WTC11 (cell line): ENCODE results near the gene ZNF276. TPM values are rescaled to one million over a fixed set of nuclear protein-coding genes. Genes with fewer than 3 reads are reported as not detected.

Experiments used
- EMX1 ChIP-seq: fragments of 250-450 bp; sonication (Bioruptor Pico); IDR thresholded peaks from 2 replicates; pipeline ENCODE4 v1.8.0; 2021; ENCODE audit warnings: mild to moderate bottlenecking
- ERG ChIP-seq: fragments of 250-450 bp; sonication (Bioruptor Pico); IDR thresholded peaks from 2 replicates; pipeline ENCODE4 v1.8.0; 2021; ENCODE audit warnings: mild to moderate bottlenecking
- ETV6 ChIP-seq: sonication (generic); formaldehyde crosslinking; IDR thresholded peaks from 2 replicates; pipeline ENCODE4 v1.8.1; 2022; ENCODE audit warnings: mild to moderate bottlenecking, missing genetic modification reagents
- FOXK1 ChIP-seq: sonication (generic); formaldehyde crosslinking; IDR thresholded peaks from 2 replicates; pipeline ENCODE4 v1.8.0; 2022; ENCODE audit warnings: mild to moderate bottlenecking, moderate library complexity, missing genetic modification reagents
- GRHL2 ChIP-seq: fragments of 250-450 bp; sonication (Bioruptor Pico); IDR thresholded peaks from 2 replicates; pipeline ENCODE4 v1.8.0; 2022; ENCODE audit warnings: mild to moderate bottlenecking, moderate library complexity; ENCODE audit not compliant: insufficient replicate concordance, severe bottlenecking
- JUN ChIP-seq: sonication (generic); formaldehyde crosslinking; IDR thresholded peaks from 2 replicates; pipeline ENCODE4 v1.8.0; 2023; ENCODE audit warnings: mild to moderate bottlenecking, missing genetic modification reagents
- KAT7 ChIP-seq: sonication (generic); formaldehyde crosslinking; IDR thresholded peaks from 2 replicates; pipeline ENCODE4 v1.8.1; 2023; ENCODE audit warnings: missing genetic modification reagents, mild to moderate bottlenecking, borderline replicate concordance
- MYBL2 ChIP-seq: sonication (generic); formaldehyde crosslinking; IDR thresholded peaks from 2 replicates; pipeline ENCODE4 v1.8.1; 2023; ENCODE audit warnings: mild to moderate bottlenecking, moderate library complexity, missing genetic modification reagents
- NFE2L1 ChIP-seq: sonication (generic); formaldehyde crosslinking; IDR thresholded peaks from 2 replicates; pipeline ENCODE4 v1.8.1; 2023; ENCODE audit warnings: missing genetic modification reagents
- NFYB ChIP-seq: sonication (generic); formaldehyde crosslinking; conservative IDR thresholded peaks from 2 replicates; pipeline ENCODE4 v1.8.0; 2022; ENCODE audit warnings: low read depth, missing genetic modification reagents
- NR1H2 ChIP-seq: sonication (generic); formaldehyde crosslinking; IDR thresholded peaks from 2 replicates; pipeline ENCODE4 v1.9.0; 2021; ENCODE audit warnings: mild to moderate bottlenecking, moderate library complexity, missing genetic modification reagents
- TCF7 ChIP-seq: sonication (generic); formaldehyde crosslinking; IDR thresholded peaks from 2 replicates; pipeline ENCODE4 v1.8.0; 2022; ENCODE audit warnings: mild to moderate bottlenecking, low read depth, missing genetic modification reagents, moderate library complexity
- USF1 ChIP-seq: sonication (generic); formaldehyde crosslinking; IDR thresholded peaks from 2 replicates; pipeline ENCODE4 v1.8.0; 2022; ENCODE audit warnings: mild to moderate bottlenecking, missing genetic modification reagents
- ZBTB21 ChIP-seq: sonication (generic); formaldehyde crosslinking; IDR thresholded peaks from 2 replicates; pipeline ENCODE4 v1.8.1; 2023; ENCODE audit warnings: mild to moderate bottlenecking, missing genetic modification reagents, borderline replicate concordance
- ZNF121 ChIP-seq: sonication (generic); formaldehyde crosslinking; IDR thresholded peaks from 2 replicates; pipeline ENCODE4 v1.8.0; 2023; ENCODE audit warnings: missing genetic modification reagents
- ZNF317 ChIP-seq: sonication (generic); formaldehyde crosslinking; IDR thresholded peaks from 2 replicates; pipeline ENCODE4 v1.8.1; 2023; ENCODE audit warnings: low read depth, mild to moderate bottlenecking, moderate library complexity, missing genetic modification reagents, borderline replicate concordance
- total RNA-seq: library from RNA; stranded (reverse); gene quantifications from 3 replicates; pipeline ENCODE4 v1.2.3, GENCODE V29; 2021
- TF ChIP-seq, protein P1 (sequence below): sonication (generic); formaldehyde crosslinking; IDR thresholded peaks from 2 replicates; pipeline ENCODE4 v1.8.1; 2023; ENCODE audit warnings: mild to moderate bottlenecking, missing genetic modification reagents, borderline replicate concordance
- TF ChIP-seq, protein P2 (sequence below): fragments of 250-450 bp; sonication (Bioruptor Pico); IDR thresholded peaks from 2 replicates; pipeline ENCODE4 v1.9.0; 2021; ENCODE audit warnings: moderate library complexity, mild to moderate bottlenecking, inconsistent platforms, borderline replicate concordance
- TF ChIP-seq, protein P3 (sequence below): sonication (generic); formaldehyde crosslinking; conservative IDR thresholded peaks from 2 replicates; pipeline ENCODE4 v1.8.1; 2023; ENCODE audit warnings: mild to moderate bottlenecking, low read depth, missing genetic modification reagents, moderate library complexity
- TF ChIP-seq, protein P4 (sequence below): fragments of 200-600 bp; IDR thresholded peaks from 2 replicates; pipeline ENCODE4 v1.8.0; 2022; ENCODE audit warnings: antibody characterized with exemption
- TF ChIP-seq, protein P5 (sequence below): sonication (generic); formaldehyde crosslinking; IDR thresholded peaks from 2 replicates; pipeline ENCODE4 v1.8.1; 2022; ENCODE audit warnings: low read depth, mild to moderate bottlenecking, moderate library complexity, missing genetic modification reagents, borderline replicate concordance
- TF ChIP-seq, protein P6 (sequence below): sonication (generic); formaldehyde crosslinking; IDR thresholded peaks from 2 replicates; pipeline ENCODE4 v1.8.1; 2022; ENCODE audit warnings: mild to moderate bottlenecking, moderate library complexity, missing genetic modification reagents
- TF ChIP-seq, protein P7 (sequence below): sonication (generic); formaldehyde crosslinking; IDR thresholded peaks from 2 replicates; pipeline ENCODE4 v1.8.1; 2022; ENCODE audit warnings: mild to moderate bottlenecking, missing genetic modification reagents, moderate library complexity, borderline replicate concordance

ZNF276 gene
- total RNA-seq, 1 experiment from 2014 or later: 16.6 TPM

GRCh38 chr16:89700649-89701424 lies 20.5 kb upstream of the ZNF276 start (continued):
- TF ChIP-seq, protein P1, sequence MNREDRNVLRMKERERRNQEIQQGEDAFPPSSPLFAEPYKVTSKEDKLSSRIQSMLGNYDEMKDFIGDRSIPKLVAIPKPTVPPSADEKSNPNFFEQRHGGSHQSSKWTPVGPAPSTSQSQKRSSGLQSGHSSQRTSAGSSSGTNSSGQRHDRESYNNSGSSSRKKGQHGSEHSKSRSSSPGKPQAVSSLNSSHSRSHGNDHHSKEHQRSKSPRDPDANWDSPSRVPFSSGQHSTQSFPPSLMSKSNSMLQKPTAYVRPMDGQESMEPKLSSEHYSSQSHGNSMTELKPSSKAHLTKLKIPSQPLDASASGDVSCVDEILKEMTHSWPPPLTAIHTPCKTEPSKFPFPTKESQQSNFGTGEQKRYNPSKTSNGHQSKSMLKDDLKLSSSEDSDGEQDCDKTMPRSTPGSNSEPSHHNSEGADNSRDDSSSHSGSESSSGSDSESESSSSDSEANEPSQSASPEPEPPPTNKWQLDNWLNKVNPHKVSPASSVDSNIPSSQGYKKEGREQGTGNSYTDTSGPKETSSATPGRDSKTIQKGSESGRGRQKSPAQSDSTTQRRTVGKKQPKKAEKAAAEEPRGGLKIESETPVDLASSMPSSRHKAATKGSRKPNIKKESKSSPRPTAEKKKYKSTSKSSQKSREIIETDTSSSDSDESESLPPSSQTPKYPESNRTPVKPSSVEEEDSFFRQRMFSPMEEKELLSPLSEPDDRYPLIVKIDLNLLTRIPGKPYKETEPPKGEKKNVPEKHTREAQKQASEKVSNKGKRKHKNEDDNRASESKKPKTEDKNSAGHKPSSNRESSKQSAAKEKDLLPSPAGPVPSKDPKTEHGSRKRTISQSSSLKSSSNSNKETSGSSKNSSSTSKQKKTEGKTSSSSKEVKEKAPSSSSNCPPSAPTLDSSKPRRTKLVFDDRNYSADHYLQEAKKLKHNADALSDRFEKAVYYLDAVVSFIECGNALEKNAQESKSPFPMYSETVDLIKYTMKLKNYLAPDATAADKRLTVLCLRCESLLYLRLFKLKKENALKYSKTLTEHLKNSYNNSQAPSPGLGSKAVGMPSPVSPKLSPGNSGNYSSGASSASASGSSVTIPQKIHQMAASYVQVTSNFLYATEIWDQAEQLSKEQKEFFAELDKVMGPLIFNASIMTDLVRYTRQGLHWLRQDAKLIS (CRISPR knock-in tag): no peak
- TF ChIP-seq, protein P2, sequence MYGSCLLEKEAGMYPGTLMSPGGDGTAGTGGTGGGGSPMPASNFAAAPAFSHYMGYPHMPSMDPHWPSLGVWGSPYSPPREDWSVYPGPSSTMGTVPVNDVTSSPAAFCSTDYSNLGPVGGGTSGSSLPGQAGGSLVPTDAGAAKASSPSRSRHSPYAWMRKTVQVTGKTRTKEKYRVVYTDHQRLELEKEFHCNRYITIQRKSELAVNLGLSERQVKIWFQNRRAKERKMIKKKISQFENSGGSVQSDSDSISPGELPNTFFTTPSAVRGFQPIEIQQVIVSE (CRISPR knock-in tag): no peak
- peak; percentile 35; the same call in 1 of the 2 replicates for TF ChIP-seq KAT7
- TF ChIP-seq ZNF317 (CRISPR knock-in tag): no peak
- TF ChIP-seq, protein P3, sequence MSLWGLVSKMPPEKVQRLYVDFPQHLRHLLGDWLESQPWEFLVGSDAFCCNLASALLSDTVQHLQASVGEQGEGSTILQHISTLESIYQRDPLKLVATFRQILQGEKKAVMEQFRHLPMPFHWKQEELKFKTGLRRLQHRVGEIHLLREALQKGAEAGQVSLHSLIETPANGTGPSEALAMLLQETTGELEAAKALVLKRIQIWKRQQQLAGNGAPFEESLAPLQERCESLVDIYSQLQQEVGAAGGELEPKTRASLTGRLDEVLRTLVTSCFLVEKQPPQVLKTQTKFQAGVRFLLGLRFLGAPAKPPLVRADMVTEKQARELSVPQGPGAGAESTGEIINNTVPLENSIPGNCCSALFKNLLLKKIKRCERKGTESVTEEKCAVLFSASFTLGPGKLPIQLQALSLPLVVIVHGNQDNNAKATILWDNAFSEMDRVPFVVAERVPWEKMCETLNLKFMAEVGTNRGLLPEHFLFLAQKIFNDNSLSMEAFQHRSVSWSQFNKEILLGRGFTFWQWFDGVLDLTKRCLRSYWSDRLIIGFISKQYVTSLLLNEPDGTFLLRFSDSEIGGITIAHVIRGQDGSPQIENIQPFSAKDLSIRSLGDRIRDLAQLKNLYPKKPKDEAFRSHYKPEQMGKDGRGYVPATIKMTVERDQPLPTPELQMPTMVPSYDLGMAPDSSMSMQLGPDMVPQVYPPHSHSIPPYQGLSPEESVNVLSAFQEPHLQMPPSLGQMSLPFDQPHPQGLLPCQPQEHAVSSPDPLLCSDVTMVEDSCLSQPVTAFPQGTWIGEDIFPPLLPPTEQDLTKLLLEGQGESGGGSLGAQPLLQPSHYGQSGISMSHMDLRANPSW: no peak
- no peak for TF ChIP-seq NFE2L1 (CRISPR knock-in tag)
- no peak for TF ChIP-seq EMX1 (CRISPR knock-in tag)
- 0 out of 2 replicates have a peak, but pooled peaks have one; percentile 37 for TF ChIP-seq FOXK1 (CRISPR knock-in tag)
- no peak for TF ChIP-seq NFYB (CRISPR knock-in tag)
- TF ChIP-seq, protein P4, sequence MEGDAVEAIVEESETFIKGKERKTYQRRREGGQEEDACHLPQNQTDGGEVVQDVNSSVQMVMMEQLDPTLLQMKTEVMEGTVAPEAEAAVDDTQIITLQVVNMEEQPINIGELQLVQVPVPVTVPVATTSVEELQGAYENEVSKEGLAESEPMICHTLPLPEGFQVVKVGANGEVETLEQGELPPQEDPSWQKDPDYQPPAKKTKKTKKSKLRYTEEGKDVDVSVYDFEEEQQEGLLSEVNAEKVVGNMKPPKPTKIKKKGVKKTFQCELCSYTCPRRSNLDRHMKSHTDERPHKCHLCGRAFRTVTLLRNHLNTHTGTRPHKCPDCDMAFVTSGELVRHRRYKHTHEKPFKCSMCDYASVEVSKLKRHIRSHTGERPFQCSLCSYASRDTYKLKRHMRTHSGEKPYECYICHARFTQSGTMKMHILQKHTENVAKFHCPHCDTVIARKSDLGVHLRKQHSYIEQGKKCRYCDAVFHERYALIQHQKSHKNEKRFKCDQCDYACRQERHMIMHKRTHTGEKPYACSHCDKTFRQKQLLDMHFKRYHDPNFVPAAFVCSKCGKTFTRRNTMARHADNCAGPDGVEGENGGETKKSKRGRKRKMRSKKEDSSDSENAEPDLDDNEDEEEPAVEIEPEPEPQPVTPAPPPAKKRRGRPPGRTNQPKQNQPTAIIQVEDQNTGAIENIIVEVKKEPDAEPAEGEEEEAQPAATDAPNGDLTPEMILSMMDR: peak; percentile 10; the same call in 1 of the 2 replicates
- TF ChIP-seq MYBL2 (CRISPR knock-in tag): no peak
- TF ChIP-seq TCF7 (CRISPR knock-in tag): no peak
- peak; percentile 57; the same call in 1 of the 2 replicates for TF ChIP-seq JUN (CRISPR knock-in tag)
- TF ChIP-seq USF1 (CRISPR knock-in tag): no peak
- TF ChIP-seq, protein P5, sequence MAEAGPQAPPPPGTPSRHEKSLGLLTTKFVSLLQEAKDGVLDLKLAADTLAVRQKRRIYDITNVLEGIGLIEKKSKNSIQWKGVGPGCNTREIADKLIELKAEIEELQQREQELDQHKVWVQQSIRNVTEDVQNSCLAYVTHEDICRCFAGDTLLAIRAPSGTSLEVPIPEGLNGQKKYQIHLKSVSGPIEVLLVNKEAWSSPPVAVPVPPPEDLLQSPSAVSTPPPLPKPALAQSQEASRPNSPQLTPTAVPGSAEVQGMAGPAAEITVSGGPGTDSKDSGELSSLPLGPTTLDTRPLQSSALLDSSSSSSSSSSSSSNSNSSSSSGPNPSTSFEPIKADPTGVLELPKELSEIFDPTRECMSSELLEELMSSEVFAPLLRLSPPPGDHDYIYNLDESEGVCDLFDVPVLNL (CRISPR knock-in tag): 0 out of 2 replicates have a peak, but pooled peaks have one; percentile 15
- no peak for TF ChIP-seq ETV6 (CRISPR knock-in tag)
- 0 out of 2 replicates have a peak, but pooled peaks have one; percentile 8 for TF ChIP-seq ZNF121 (CRISPR knock-in tag)
- TF ChIP-seq ZBTB21 (CRISPR knock-in tag): no peak
- TF ChIP-seq GRHL2 (CRISPR knock-in tag): no peak
- no peak for TF ChIP-seq NR1H2 (CRISPR knock-in tag)
- TF ChIP-seq, protein P6, sequence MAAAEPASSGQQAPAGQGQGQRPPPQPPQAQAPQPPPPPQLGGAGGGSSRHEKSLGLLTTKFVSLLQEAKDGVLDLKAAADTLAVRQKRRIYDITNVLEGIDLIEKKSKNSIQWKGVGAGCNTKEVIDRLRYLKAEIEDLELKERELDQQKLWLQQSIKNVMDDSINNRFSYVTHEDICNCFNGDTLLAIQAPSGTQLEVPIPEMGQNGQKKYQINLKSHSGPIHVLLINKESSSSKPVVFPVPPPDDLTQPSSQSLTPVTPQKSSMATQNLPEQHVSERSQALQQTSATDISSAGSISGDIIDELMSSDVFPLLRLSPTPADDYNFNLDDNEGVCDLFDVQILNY (CRISPR knock-in tag): peak; percentile 74
- TF ChIP-seq ERG (CRISPR knock-in tag): no peak
- TF ChIP-seq, protein P7, sequence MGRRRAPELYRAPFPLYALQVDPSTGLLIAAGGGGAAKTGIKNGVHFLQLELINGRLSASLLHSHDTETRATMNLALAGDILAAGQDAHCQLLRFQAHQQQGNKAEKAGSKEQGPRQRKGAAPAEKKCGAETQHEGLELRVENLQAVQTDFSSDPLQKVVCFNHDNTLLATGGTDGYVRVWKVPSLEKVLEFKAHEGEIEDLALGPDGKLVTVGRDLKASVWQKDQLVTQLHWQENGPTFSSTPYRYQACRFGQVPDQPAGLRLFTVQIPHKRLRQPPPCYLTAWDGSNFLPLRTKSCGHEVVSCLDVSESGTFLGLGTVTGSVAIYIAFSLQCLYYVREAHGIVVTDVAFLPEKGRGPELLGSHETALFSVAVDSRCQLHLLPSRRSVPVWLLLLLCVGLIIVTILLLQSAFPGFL: 0 out of 2 replicates have a peak, but pooled peaks have one; percentile 80
